AG04450 (cell line): ENCODE measurements around the gene LRMDA. TPM values are rescaled to one million over a fixed set of nuclear protein-coding genes. Genes with fewer than 3 reads are reported as not detected.

Experiments
- CTCF ChIA-PET: fragments of 300-600, 350-600 bp; formaldehyde crosslinking; extraction: SDS; loops from one replicate; lab custom pipeline; 2022; ENCODE audit warnings: antibody characterized with exemption, inconsistent platforms; lab: Charles Lee
- POLR2A ChIA-PET: fragments of 350-600 bp; formaldehyde crosslinking; extraction: SDS; loops from one replicate; lab custom pipeline; 2021; ENCODE audit warnings: antibody characterized with exemption, inconsistent platforms; lab: Yijun Ruan, JAX
- DNase-seq: peaks from one replicate; pipeline ENCODE4 v3.0.0-alpha.2; 2011; ENCODE audit warnings: low read depth, low spot score
- H3K27ac ChIP-seq: one replicate; pipeline ENCODE4 v1.5.1; 2012; ENCODE audit warnings: low read depth, low read length, control low read depth
- H3K27me3 ChIP-seq: one replicate; pipeline ENCODE4 v1.6.0; 2012; ENCODE audit warnings: low read length; ENCODE audit not compliant: control insufficient read depth, insufficient read depth
- H3K4me3 ChIP-seq: 2 replicates; pipeline ENCODE4 v1.5.1; 2011; ENCODE audit warnings: mild to moderate bottlenecking, low read depth, low read length, control low read depth
- H3K9me3 ChIP-seq: 2 replicates; pipeline ENCODE4 v1.5.1; 2012; ENCODE audit warnings: low read length; ENCODE audit not compliant: control insufficient read depth, insufficient read depth
- CTCF ChIP-seq: IDR thresholded peaks from 2 replicates; pipeline ENCODE4 v1.5.1; 2011; ENCODE audit warnings: low read depth, low read length, control low read depth, inconsistent platforms
- polyA plus RNA-seq: library from polyadenylated mRNA; depleted of rRNA; stranded (reverse); fragments of >200 nt; gene quantifications from 2 replicates; pipeline ENCODE4 v1.2.3, GENCODE V29; 2011

Gene LRMDA
- polyA plus RNA-seq, 1 experiment: 0.12 TPM

GRCh38 chr10:75665707-75666106 lies 234.3 kb downstream of the LRMDA start:
- TF ChIP-seq CTCF: no peak
- ChIA-PET POLR2A (no interaction called here), CTCF (no interaction called here)
- DNase-seq: no peak
- Histone ChIP-seq H3K9me3 (no peaks in the 10 kb centered on the region), H3K27ac (no peak overlapping the region), H3K27me3 (no peaks in the 10 kb centered on the region), H3K4me3 (no peak overlapping the region)

- CTCF ChIA-PET: no interaction called here
- POLR2A ChIA-PET: no interaction called here
- Histone ChIP-seq H3K27ac (no peak overlapping the region), H3K27me3 (no peaks in the 10 kb centered on the region), H3K4me3 (no peak overlapping the region), H3K9me3 (no peaks in the 10 kb centered on the region)
- TF ChIP-seq CTCF: no peak
- no peak for DNase-seq
Measured at GRCh38 chr10:75672111-75672671, 240.8 kb downstream of the LRMDA start.

GRCh38 chr10:75672842-75673241 lies 241.4 kb downstream of the LRMDA start:
- DNase-seq: no peak
- CTCF ChIA-PET: no interaction called here
- no peaks in the 10 kb centered on the region for H3K9me3 ChIP-seq

GRCh38 chr10:75677541-75677940 lies 246.1 kb downstream of the LRMDA start:
- CTCF ChIA-PET: no interaction called here
- Histone ChIP-seq H3K27me3 (no peaks in the 10 kb centered on the region), H3K9me3 (no peaks in the 10 kb centered on the region), H3K4me3 (no peak overlapping the region), H3K27ac (no peak overlapping the region)
- DNase-seq: no peak
- POLR2A ChIA-PET: no interaction called here
- TF ChIP-seq CTCF: no peak

More at GRCh38 chr10:75672842-75673241, 241.4 kb downstream of the LRMDA start:
- POLR2A ChIA-PET: interaction anchor here (0.7 kb wide), 1 partner anchor 480 kb away, joined by 5 read pairs; no protein-coding TSS in a partner anchor
- TF ChIP-seq CTCF: no peak
- no peak overlapping the region for H3K27ac ChIP-seq
- no peaks in the 10 kb centered on the region for H3K27me3 ChIP-seq
- no peak overlapping the region for H3K4me3 ChIP-seq

GRCh38 chr10:75678527-75678926 lies 247.1 kb downstream of the LRMDA start:
- CTCF ChIA-PET: no interaction called here
- Histone ChIP-seq H3K4me3 (no peak overlapping the region), H3K9me3 (no peaks in the 10 kb centered on the region), H3K27ac (no peak overlapping the region), H3K27me3 (no peaks in the 10 kb centered on the region)
- no peak for TF ChIP-seq CTCF
- no peak for DNase-seq
- POLR2A ChIA-PET: no interaction called here
